A673 (cell line): ENCODE measurements around the gene DTX2. TPM values are rescaled to one million over a fixed set of nuclear protein-coding genes. Genes with fewer than 3 reads are reported as not detected.
"Not testable (repeated sequence)": the region's sequence is repeated elsewhere in the genome, so short reads cannot be mapped to it uniquely, and the experiment has no call there.

Experiments used
- BruUV-seq: library from RNA; stranded (reverse); fragments of 400-500 nt; replicated peaks from 2 replicates; lab custom pipeline; 2021; lab: Mats Ljungman, UMichigan
- CTCF ChIA-PET: fragments of 300-600 bp; sonication (Branson Sonifier 250); formaldehyde crosslinking; loops from one replicate; lab custom pipeline; 2022; ENCODE audit warnings: antibody characterized with exemption; lab: Charles Lee
- POLR2A ChIA-PET: fragments of 300-600 bp; sonication (Branson Sonifier 250); formaldehyde crosslinking; loops from one replicate; lab custom pipeline; 2022; ENCODE audit warnings: antibody characterized with exemption; ENCODE audit not compliant: low non-redundant PET; lab: Charles Lee
- DNase-seq: peaks from one replicate; pipeline ENCODE4 v3.0.0-alpha.2; 2015; ENCODE audit warnings: low spot score
- H3K27ac ChIP-seq: fragments of 200-600 bp; sonication (generic); 2 replicates; pipeline ENCODE4 v1.5.1; 2016; ENCODE audit warnings: mixed run types, low read depth, mild to moderate bottlenecking, mixed read lengths, antibody characterized with exemption, low read length; ENCODE audit not compliant: poor library complexity, severe bottlenecking
- H3K27me3 ChIP-seq: fragments of 200-600 bp; sonication (generic); replicated peaks from 2 replicates; pipeline ENCODE4 v1.6.1; 2017; ENCODE audit warnings: mixed run types, low read depth, mild to moderate bottlenecking, mixed read lengths, antibody characterized with exemption, low read length; ENCODE audit not compliant: insufficient read depth, poor library complexity
- H3K36me3 ChIP-seq: fragments of 200-600 bp; sonication (generic); 2 replicates; pipeline ENCODE4 v1.6.1; 2016; ENCODE audit warnings: mixed run types, mild to moderate bottlenecking, mixed read lengths, antibody characterized with exemption, low read length; ENCODE audit not compliant: insufficient read depth, poor library complexity, severe bottlenecking
- H3K4me1 ChIP-seq: fragments of 200-600 bp; sonication (generic); 2 replicates; pipeline ENCODE4 v1.6.1; 2017; ENCODE audit warnings: mixed run types, mild to moderate bottlenecking, mixed read lengths, antibody characterized with exemption, low read length; ENCODE audit not compliant: insufficient read depth, poor library complexity, severe bottlenecking
- H3K4me3 ChIP-seq: fragments of 200-600 bp; sonication (generic); 2 replicates; pipeline ENCODE4 v1.5.1; 2016; ENCODE audit warnings: low read depth, mixed run types, mild to moderate bottlenecking, mixed read lengths, low read length; ENCODE audit not compliant: poor library complexity, severe bottlenecking
- H3K9me3 ChIP-seq: fragments of 200-600 bp; sonication (generic); 2 replicates; pipeline ENCODE4 v1.6.1; 2016; ENCODE audit warnings: mixed run types, low read depth, mild to moderate bottlenecking, mixed read lengths, antibody characterized with exemption, low read length; ENCODE audit not compliant: poor library complexity, severe bottlenecking
- CTCF ChIP-seq: fragments of 300-800, 200-600 bp; sonication (generic); conservative IDR thresholded peaks from 2 replicates; pipeline ENCODE4 v1.5.1; 2017; ENCODE audit warnings: low read depth, mild to moderate bottlenecking, antibody characterized with exemption, low read length, moderate library complexity, mixed read lengths
- EZH2 ChIP-seq: fragments of 200-600 bp; sonication (generic); IDR thresholded peaks from 2 replicates; pipeline ENCODE4 v1.6.1; 2017; ENCODE audit warnings: borderline replicate concordance, low read depth, mild to moderate bottlenecking, mixed read lengths, antibody characterized with exemption, low read length; ENCODE audit not compliant: poor library complexity, severe bottlenecking
- intact Hi-C: fragments of 100-400 bp; cut with micrococcal nuclease; formaldehyde crosslinking; loops from one replicate; pipeline ENCODE4 v1.10.0; 2022; ENCODE audit not compliant: unreplicated experiment
- total RNA-seq: library from RNA; stranded (reverse); gene quantifications from 2 replicates; pipeline ENCODE4 v1.2.3, GENCODE V29; 2021

Gene DTX2
- total RNA-seq, 1 experiment from 2014 or later = 33.8 TPM

- no TSS peak for BruUV-seq
- H3K9me3 ChIP-seq = no peaks in the 10 kb centered on the region
- H3K4me1 ChIP-seq = no peaks in the 10 kb centered on the region
- no peaks in the 10 kb centered on the region for H3K27me3 ChIP-seq
- H3K36me3 ChIP-seq = no peaks in the 10 kb centered on the region
- ChIA-PET CTCF (interaction anchor here (0.6 to 0.9 kb wide), 2 partner anchors 117 to 192 kb away, joined by 3 to 4 read pairs; no protein-coding TSS in a partner anchor), POLR2A (no interaction called here)
- no peak for TF ChIP-seq EZH2
- H3K27ac ChIP-seq = no peak overlapping the region
- DNase-seq = no peak
- no peak overlapping the region for H3K4me3 ChIP-seq
- intact Hi-C loops = no loop called here
Measured at GRCh38 chr7:76514926-76515771, 53.6 kb downstream of the DTX2 start.

- intact Hi-C loops = no loop called here
- DNase-seq = peak; percentile 36
- POLR2A ChIA-PET = no interaction called here
Measured at GRCh38 chr7:76515999-76516443, 54.5 kb downstream of the DTX2 start.

GRCh38 chr7:76516932-76517331 lies 55.4 kb downstream of the DTX2 start:
- H3K9me3 ChIP-seq, H3K27me3 ChIP-seq, H3K4me3 ChIP-seq, H3K36me3 ChIP-seq, POLR2A ChIA-PET, BruUV-seq, H3K27ac ChIP-seq, DNase-seq, intact Hi-C loops, H3K4me1 ChIP-seq, CTCF ChIA-PET: not testable (repeated sequence)

More at GRCh38 chr7:76515999-76516443, 54.5 kb downstream of the DTX2 start:
- H3K27me3 ChIP-seq = no peaks in the 10 kb centered on the region
- CTCF ChIA-PET = no interaction called here
- H3K4me1 ChIP-seq = no peaks in the 10 kb centered on the region
- H3K36me3 ChIP-seq = no peaks in the 10 kb centered on the region
- no peaks in the 10 kb centered on the region for H3K9me3 ChIP-seq
- no peak for TF ChIP-seq EZH2
- peak; percentile 77 for TF ChIP-seq CTCF
- no peak overlapping the region for H3K27ac ChIP-seq
- H3K4me3 ChIP-seq = peak overlapping the region; percentile 30
- no TSS peak for BruUV-seq

GRCh38 chr7:76526183-76526582 lies 64.7 kb downstream of the DTX2 start:
- H3K9me3 ChIP-seq, H3K4me3 ChIP-seq, H3K27ac ChIP-seq, intact Hi-C loops, BruUV-seq, POLR2A ChIA-PET, H3K27me3 ChIP-seq, H3K4me1 ChIP-seq, CTCF ChIA-PET, H3K36me3 ChIP-seq, DNase-seq: not testable (repeated sequence)

- POLR2A ChIA-PET, H3K9me3 ChIP-seq, H3K4me3 ChIP-seq, CTCF ChIA-PET, H3K36me3 ChIP-seq, BruUV-seq, intact Hi-C loops, H3K27me3 ChIP-seq, H3K4me1 ChIP-seq, DNase-seq, H3K27ac ChIP-seq: not testable (repeated sequence)
Measured at GRCh38 chr7:76531643-76532042, 70.1 kb downstream of the DTX2 start.

- DNase-seq, H3K36me3 ChIP-seq, H3K4me3 ChIP-seq, BruUV-seq, H3K27me3 ChIP-seq, POLR2A ChIA-PET, CTCF ChIA-PET, H3K9me3 ChIP-seq, H3K4me1 ChIP-seq, H3K27ac ChIP-seq, intact Hi-C loops: not testable (repeated sequence)
Measured at GRCh38 chr7:76543197-76543596, 81.7 kb downstream of the DTX2 start, which contains the start of gene SPDYE16. SPDYE16 (minus strand) TSS chr7:76543297; CDS start chr7:76541459, 1,838 bp downstream.
